Astrocyte (in vitro differentiated cells and primary cell): ENCODE results near the gene NTRK3. TPM values are rescaled to one million over a fixed set of nuclear protein-coding genes. Genes with fewer than 3 reads are reported as not detected.

Experiments
- DNase-seq: peaks from one replicate; pipeline ENCODE4 v3.0.0-alpha.2; 2010; ENCODE audit warnings: low read depth
- FAIRE-seq: peaks from 2 replicates; lab custom pipeline; 2011; peaks lifted over from hg19 to GRCh38; lab: Jason Lieb, UNC
- H2AFZ ChIP-seq: 2 replicates; pipeline ENCODE4 v1.6.0; 2012; ENCODE audit warnings: low read depth, low read length, inconsistent platforms
- H3K27ac ChIP-seq: 2 replicates; pipeline ENCODE4 v1.5.1; 2011; ENCODE audit warnings: low read depth, low read length, inconsistent platforms
- H3K27me3 ChIP-seq: 2 replicates; pipeline ENCODE4 v1.6.0; 2011; ENCODE audit warnings: low read length, inconsistent platforms; ENCODE audit not compliant: insufficient read depth
- H3K36me3 ChIP-seq: 2 replicates; pipeline ENCODE4 v1.5.1; 2011; ENCODE audit warnings: low read length, inconsistent platforms; ENCODE audit not compliant: insufficient read depth
- H3K4me1 ChIP-seq: 2 replicates; pipeline ENCODE4 v1.5.1; 2011; ENCODE audit warnings: low read length, inconsistent platforms; ENCODE audit not compliant: insufficient read depth
- H3K4me2 ChIP-seq: 2 replicates; pipeline ENCODE4 v1.6.0; 2012; ENCODE audit warnings: low read length, inconsistent platforms
- H3K4me3 ChIP-seq: 2 replicates; pipeline ENCODE4 v1.5.1; 2011; ENCODE audit warnings: low read depth, mild to moderate bottlenecking, low read length, inconsistent platforms; ENCODE audit not compliant: insufficient read depth
- H3K79me2 ChIP-seq: 2 replicates; pipeline ENCODE4 v1.6.0; 2012; ENCODE audit warnings: mild to moderate bottlenecking, low read length, inconsistent platforms; ENCODE audit not compliant: insufficient read depth
- H3K9ac ChIP-seq: 2 replicates; pipeline ENCODE4 v1.6.0; 2012; ENCODE audit warnings: mild to moderate bottlenecking, low read length, inconsistent platforms
- H3K9me3 ChIP-seq: 2 replicates; pipeline ENCODE4 v1.5.1; 2012; ENCODE audit warnings: low read depth, mild to moderate bottlenecking, low read length, inconsistent platforms; ENCODE audit not compliant: insufficient read depth
- H4K20me1 ChIP-seq: 2 replicates; pipeline ENCODE4 v1.6.0; 2012; ENCODE audit warnings: low read length, inconsistent platforms; ENCODE audit not compliant: insufficient read depth
- H3K27ac Mint-ChIP-seq: one replicate; pipeline ENCODE4 v1.8.0; 2021; ENCODE audit warnings: mild to moderate bottlenecking, mixed read lengths; ENCODE audit not compliant: unreplicated experiment
- H3K27me3 Mint-ChIP-seq: one replicate; pipeline ENCODE4 v1.8.0; 2021; ENCODE audit warnings: low read depth, mixed read lengths; ENCODE audit not compliant: unreplicated experiment
- H3K36me3 Mint-ChIP-seq: one replicate; pipeline ENCODE4 v1.8.0; 2021; ENCODE audit warnings: low read depth, mixed read lengths; ENCODE audit not compliant: unreplicated experiment
- H3K4me1 Mint-ChIP-seq: one replicate; pipeline ENCODE4 v1.8.0; 2021; ENCODE audit warnings: low read depth, mixed read lengths; ENCODE audit not compliant: unreplicated experiment
- H3K4me3 Mint-ChIP-seq: one replicate; pipeline ENCODE4 v1.8.0; 2021; ENCODE audit warnings: mild to moderate bottlenecking, moderate library complexity, mixed read lengths; ENCODE audit not compliant: unreplicated experiment
- H3K9me3 Mint-ChIP-seq: one replicate; pipeline ENCODE4 v1.8.0; 2021; ENCODE audit warnings: mild to moderate bottlenecking, mixed read lengths; ENCODE audit not compliant: unreplicated experiment
- CTCF ChIP-seq: IDR thresholded peaks from 2 replicates; pipeline ENCODE4 v1.5.1; 2011; ENCODE audit warnings: low read depth, mild to moderate bottlenecking, inconsistent platforms, low read length, moderate library complexity; ENCODE audit not compliant: insufficient read depth
- EZH2 ChIP-seq: IDR thresholded peaks from 2 replicates; pipeline ENCODE4 v1.6.1; 2012; ENCODE audit warnings: mild to moderate bottlenecking, low read length, inconsistent platforms; ENCODE audit not compliant: insufficient read depth
- total RNA-seq: library from RNA; stranded (reverse); gene quantifications from 2 replicates; pipeline ENCODE4 v1.2.1, GENCODE V29; 2021

NTRK3 gene
- total RNA-seq, 1 donor from 2014 or later = 12.9 TPM

GRCh38 chr15:88023914-88024313, 232.6 kb downstream of the NTRK3 start:
- no peak overlapping the region for H3K9ac ChIP-seq
- Mint-ChIP-seq H3K9me3 (peaks cover 6% of the 10 kb centered on the region), H3K4me3 (no peak overlapping the region), H3K4me1 (peaks cover 15% of the 10 kb centered on the region), H3K36me3 (peaks cover 4% of the 10 kb centered on the region), H3K27me3 (peaks cover 7% of the 10 kb centered on the region), H3K27ac (no peak overlapping the region)
- no peaks in the 10 kb centered on the region for H3K36me3 ChIP-seq
- DNase-seq (peak; percentile 6), FAIRE-seq (no peak)
- H3K4me1 ChIP-seq = peaks cover 6% of the 10 kb centered on the region
- no peaks in the 10 kb centered on the region for H3K79me2 ChIP-seq
- H3K4me3 ChIP-seq = no peak overlapping the region
- no peak overlapping the region for H3K27ac ChIP-seq
- no peaks in the 10 kb centered on the region for H3K27me3 ChIP-seq
- TF ChIP-seq CTCF (no peak), EZH2 (no peak)
- no peaks in the 10 kb centered on the region for H4K20me1 ChIP-seq
- H3K4me2 ChIP-seq = no peak overlapping the region
- no peaks in the 10 kb centered on the region for H3K9me3 ChIP-seq
- H2AFZ ChIP-seq = no peak overlapping the region

GRCh38 chr15:88022716-88023115, 233.8 kb downstream of the NTRK3 start:
- Mint-ChIP-seq H3K27ac (no peak overlapping the region), H3K4me3 (no peak overlapping the region), H3K36me3 (peaks cover 2% of the 10 kb centered on the region), H3K27me3 (peaks cover 3% of the 10 kb centered on the region), H3K9me3 (peaks cover 6% of the 10 kb centered on the region), H3K4me1 (peaks cover 18% of the 10 kb centered on the region)
- Histone ChIP-seq H3K79me2 (no peaks in the 10 kb centered on the region), H3K4me2 (no peak overlapping the region), H3K4me3 (no peak overlapping the region), H3K9me3 (no peaks in the 10 kb centered on the region), H4K20me1 (no peaks in the 10 kb centered on the region), H3K4me1 (peaks cover 6% of the 10 kb centered on the region), H2AFZ (no peak overlapping the region), H3K27ac (no peak overlapping the region), H3K27me3 (no peaks in the 10 kb centered on the region), H3K9ac (no peak overlapping the region), H3K36me3 (no peaks in the 10 kb centered on the region)
- FAIRE-seq (no peak), DNase-seq (peak; percentile 4)
- TF ChIP-seq EZH2 (no peak), CTCF (no peak)

- no peak overlapping the region for H3K9ac ChIP-seq
- no peak for TF ChIP-seq CTCF
- no peak for TF ChIP-seq EZH2
- no peak for FAIRE-seq
These were observed 234.9 kb downstream of the NTRK3 start for GRCh38 chr15:88021601-88022000.

More at GRCh38 chr15:88021601-88022000, 234.9 kb downstream of the NTRK3 start:
- no peaks in the 10 kb centered on the region for H3K27me3 ChIP-seq
- peak overlapping the region; percentile 12 for H3K4me2 ChIP-seq
- H3K27ac ChIP-seq = no peak overlapping the region
- H3K27ac Mint-ChIP-seq = no peak overlapping the region
- H3K4me3 Mint-ChIP-seq = no peak overlapping the region
- H3K36me3 ChIP-seq = no peaks in the 10 kb centered on the region
- DNase-seq = peak; percentile 18
- H2AFZ ChIP-seq = no peak overlapping the region
- H3K9me3 ChIP-seq = no peaks in the 10 kb centered on the region
- peaks cover 2% of the 10 kb centered on the region for H3K36me3 Mint-ChIP-seq
- peaks cover 18% of the 10 kb centered on the region for H3K4me1 Mint-ChIP-seq
- no peaks in the 10 kb centered on the region for H4K20me1 ChIP-seq
- no peak overlapping the region for H3K4me3 ChIP-seq
- H3K27me3 Mint-ChIP-seq = peaks cover 3% of the 10 kb centered on the region
- H3K9me3 Mint-ChIP-seq = peaks cover 3% of the 10 kb centered on the region
- peaks cover 6% of the 10 kb centered on the region for H3K4me1 ChIP-seq
- H3K79me2 ChIP-seq = no peaks in the 10 kb centered on the region
